Measurements from ENCODE around the gene ZNF438. TPM values are rescaled to one million over a fixed set of nuclear protein-coding genes. Genes with fewer than 3 reads are reported as not detected.

ZNF438 gene
- total and polyA plus RNA-seq, 9 donors = 6.2 to 12.7 (median 7.1) TPM

DNA sequence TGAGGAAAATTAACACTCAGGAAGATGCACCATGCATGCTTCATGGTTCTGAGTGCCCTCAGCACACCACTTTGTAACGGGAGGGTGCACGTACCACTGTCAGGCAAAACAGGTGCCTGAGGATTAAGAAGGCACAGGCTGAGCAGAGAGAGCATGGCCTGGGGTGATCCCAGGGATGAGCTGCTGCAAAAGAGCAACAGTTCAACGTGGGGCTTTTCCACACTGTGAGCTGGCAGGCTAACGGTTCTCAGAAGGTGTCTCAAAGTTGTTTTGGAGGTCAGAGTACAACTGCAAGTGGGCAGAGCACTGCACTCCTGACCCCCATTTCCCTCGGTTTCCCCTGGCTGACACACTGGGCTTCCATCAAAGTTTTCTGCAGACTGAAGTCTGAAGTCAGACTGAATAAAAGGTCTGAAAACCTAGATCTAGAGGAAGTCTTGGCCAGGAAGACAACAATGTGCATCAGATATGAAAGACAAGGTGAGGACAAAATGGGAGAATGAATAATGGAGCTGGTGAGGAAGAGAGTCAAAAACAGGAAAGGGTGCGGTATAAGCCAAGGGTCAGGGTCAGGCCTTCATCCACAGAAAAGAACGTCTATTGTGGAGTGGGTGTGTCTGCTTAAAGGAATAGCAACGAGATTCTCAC, 20.5 kb downstream of the ZNF438 start:
- DNase-seq = no peak
- Histone ChIP-seq H3K27ac (no peak overlapping the region), H3K9me3 (no peaks in the 10 kb centered on the region)

GRCh38 chr10:31010062-31010461, 21.6 kb downstream of the ZNF438 start:
- H3K27me3 ChIP-seq = no peaks in the 10 kb centered on the region
- WGBS, 3 donors = 96 to 98% (median 98%) methylated on average over 2 of the region's 2 CpGs

More for the DNA sequence above, 20.5 kb downstream of the ZNF438 start:
- intact Hi-C loops (cut with DNase I) = no loop called here
- no peak overlapping the region for H3K4me3 ChIP-seq
- TF ChIP-seq POLR2A (IDR thresholded peaks at IDR 0.05) (no peak), EP300 (IDR thresholded peaks at IDR 0.05) (no peak)
- TF ChIP-seq, protein P1, sequence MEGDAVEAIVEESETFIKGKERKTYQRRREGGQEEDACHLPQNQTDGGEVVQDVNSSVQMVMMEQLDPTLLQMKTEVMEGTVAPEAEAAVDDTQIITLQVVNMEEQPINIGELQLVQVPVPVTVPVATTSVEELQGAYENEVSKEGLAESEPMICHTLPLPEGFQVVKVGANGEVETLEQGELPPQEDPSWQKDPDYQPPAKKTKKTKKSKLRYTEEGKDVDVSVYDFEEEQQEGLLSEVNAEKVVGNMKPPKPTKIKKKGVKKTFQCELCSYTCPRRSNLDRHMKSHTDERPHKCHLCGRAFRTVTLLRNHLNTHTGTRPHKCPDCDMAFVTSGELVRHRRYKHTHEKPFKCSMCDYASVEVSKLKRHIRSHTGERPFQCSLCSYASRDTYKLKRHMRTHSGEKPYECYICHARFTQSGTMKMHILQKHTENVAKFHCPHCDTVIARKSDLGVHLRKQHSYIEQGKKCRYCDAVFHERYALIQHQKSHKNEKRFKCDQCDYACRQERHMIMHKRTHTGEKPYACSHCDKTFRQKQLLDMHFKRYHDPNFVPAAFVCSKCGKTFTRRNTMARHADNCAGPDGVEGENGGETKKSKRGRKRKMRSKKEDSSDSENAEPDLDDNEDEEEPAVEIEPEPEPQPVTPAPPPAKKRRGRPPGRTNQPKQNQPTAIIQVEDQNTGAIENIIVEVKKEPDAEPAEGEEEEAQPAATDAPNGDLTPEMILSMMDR (IDR thresholded peaks at IDR 0.05) = no peak
- H3K27me3 ChIP-seq = no peaks in the 10 kb centered on the region
- 67 to 75% (median 71%) methylated on average over 8 of the region's 8 CpGs for WGBS, 3 donors
- no peaks in the 10 kb centered on the region for H3K36me3 ChIP-seq
- H3K4me1 ChIP-seq (ENCODE audit: insufficient read depth) = peaks cover 8% of the 10 kb centered on the region

DNA sequence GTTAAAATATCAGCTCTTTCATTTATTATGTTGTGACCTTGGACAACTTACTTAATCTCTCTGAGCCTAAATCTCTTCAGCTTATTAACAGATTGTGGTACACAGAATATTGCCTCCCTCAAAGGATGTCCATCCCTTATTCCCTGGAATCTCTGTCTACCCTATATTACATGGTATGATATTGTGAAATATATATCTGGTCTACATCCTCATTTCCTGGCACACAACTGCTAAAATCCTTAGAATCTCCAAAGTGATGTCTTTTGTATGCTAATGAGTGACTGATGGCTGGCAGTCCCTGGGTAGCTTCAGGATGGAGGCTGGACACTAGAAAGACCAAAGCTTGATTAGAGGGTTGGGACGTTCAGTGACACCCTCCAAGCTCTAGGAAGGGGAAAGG, 25.8 kb downstream of the ZNF438 start:
- intact Hi-C loops (cut with DNase I) = no loop called here
- DNase-seq = no peak
- WGBS, 3 donors = 94 to 100% (median 100%) methylated on average over 1 of the region's 1 CpG
- Histone ChIP-seq H3K4me1 (ENCODE audit: insufficient read depth) (peaks cover 3% of the 10 kb centered on the region), H3K4me3 (no peak overlapping the region), H3K27ac (no peak overlapping the region), H3K27me3 (no peaks in the 10 kb centered on the region), H3K36me3 (no peaks in the 10 kb centered on the region), H3K9me3 (no peaks in the 10 kb centered on the region)
- TF ChIP-seq EP300 (IDR thresholded peaks at IDR 0.05) (no peak), POLR2A (IDR thresholded peaks at IDR 0.05) (no peak)
- TF ChIP-seq, protein P1 (IDR thresholded peaks at IDR 0.05) = no peak

More at GRCh38 chr10:31010062-31010461, 21.6 kb downstream of the ZNF438 start:
- DNase-seq = no peak
- Histone ChIP-seq H3K9me3 (no peaks in the 10 kb centered on the region), H3K4me1 (ENCODE audit: insufficient read depth) (peaks cover 8% of the 10 kb centered on the region), H3K4me3 (no peak overlapping the region), H3K36me3 (no peaks in the 10 kb centered on the region), H3K27ac (no peak overlapping the region)
- TF ChIP-seq POLR2A (IDR thresholded peaks at IDR 0.05) (no peak), EP300 (IDR thresholded peaks at IDR 0.05) (no peak)
- TF ChIP-seq, protein P1 (IDR thresholded peaks at IDR 0.05) = no peak
- intact Hi-C loops (cut with DNase I) = no loop called here

DNA sequence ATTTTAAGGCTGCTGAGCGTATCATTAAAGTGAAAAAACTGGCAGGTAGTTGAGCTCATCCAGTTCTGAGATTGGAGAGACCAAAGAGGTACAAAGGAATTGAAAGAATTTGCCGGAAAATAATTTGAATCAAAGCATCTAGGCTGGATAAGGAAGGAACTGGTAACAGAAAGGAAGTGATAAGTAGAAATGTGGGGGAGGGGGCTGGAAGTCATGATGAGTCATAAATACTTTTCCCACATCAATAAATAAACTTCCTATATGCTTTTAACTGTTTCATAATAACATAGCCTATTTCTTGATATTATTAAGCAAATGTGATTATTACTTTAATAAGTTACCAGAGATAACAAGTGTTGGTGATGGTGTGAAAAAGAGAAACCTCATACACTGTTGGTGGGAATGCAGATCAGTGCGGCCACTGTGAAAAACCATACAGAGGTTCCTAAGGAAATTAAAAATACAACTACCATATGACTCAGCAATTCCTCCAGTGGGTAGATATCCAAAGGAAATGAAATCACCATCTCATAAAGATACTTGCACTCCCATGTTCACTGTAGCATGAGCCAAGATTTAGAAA, 27.0 kb downstream of the ZNF438 start:
- H3K4me1 ChIP-seq (ENCODE audit: insufficient read depth) = no peaks in the 10 kb centered on the region
- TF ChIP-seq POLR2A (IDR thresholded peaks at IDR 0.05) (no peak), EP300 (IDR thresholded peaks at IDR 0.05) (no peak)
- TF ChIP-seq, protein P1 (IDR thresholded peaks at IDR 0.05) = no peak
- no peaks in the 10 kb centered on the region for H3K9me3 ChIP-seq
- DNase-seq = no peak
- H3K4me3 ChIP-seq = no peak overlapping the region
- WGBS, 3 donors = 77 to 86% (median 79%) methylated on average over 3 of the region's 3 CpGs
- H3K27me3 ChIP-seq = no peaks in the 10 kb centered on the region
- no peaks in the 10 kb centered on the region for H3K36me3 ChIP-seq
- H3K27ac ChIP-seq = no peak overlapping the region
- intact Hi-C loops (cut with DNase I) = no loop called here
